ENCODE measurements around the gene ISG15.

DNA sequence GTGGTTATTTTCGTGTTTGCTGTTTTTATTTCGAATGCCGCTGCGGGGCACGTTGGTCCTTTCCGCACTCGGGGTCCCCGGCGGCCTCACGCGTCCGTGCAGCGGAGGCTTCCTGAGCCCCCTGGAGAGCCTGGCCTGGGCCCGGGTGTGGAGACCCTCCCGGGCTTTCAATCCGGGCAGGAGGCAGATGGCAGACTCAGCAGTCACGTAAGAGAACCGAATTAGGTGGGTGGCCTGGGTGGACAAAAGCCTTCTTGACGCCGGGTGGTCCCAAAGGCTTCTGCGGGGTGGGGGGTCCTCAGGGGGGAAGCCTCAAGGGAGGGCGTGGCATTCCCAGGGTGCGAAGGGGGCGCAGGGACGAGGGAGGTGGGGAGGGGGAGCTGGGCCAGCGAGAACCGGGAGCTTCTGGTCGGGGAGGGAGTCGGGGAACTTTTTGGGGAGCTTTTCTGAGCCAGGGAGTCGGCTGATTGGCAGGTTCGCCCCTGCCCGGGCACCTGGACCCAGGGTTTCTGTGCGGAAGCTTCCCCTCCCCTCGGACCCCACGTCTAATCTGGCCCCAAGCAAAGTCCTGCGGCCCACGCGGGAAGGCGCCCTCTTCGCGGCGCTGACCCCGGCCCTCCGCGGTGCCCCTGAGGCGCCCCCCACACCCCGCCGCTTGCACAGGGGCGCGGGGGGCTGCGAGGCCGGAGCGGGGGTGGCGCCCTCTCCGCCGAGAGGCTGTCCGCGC lies 12.1 kb upstream of the ISG15 start:
- TF ChIP-seq, protein P1, sequence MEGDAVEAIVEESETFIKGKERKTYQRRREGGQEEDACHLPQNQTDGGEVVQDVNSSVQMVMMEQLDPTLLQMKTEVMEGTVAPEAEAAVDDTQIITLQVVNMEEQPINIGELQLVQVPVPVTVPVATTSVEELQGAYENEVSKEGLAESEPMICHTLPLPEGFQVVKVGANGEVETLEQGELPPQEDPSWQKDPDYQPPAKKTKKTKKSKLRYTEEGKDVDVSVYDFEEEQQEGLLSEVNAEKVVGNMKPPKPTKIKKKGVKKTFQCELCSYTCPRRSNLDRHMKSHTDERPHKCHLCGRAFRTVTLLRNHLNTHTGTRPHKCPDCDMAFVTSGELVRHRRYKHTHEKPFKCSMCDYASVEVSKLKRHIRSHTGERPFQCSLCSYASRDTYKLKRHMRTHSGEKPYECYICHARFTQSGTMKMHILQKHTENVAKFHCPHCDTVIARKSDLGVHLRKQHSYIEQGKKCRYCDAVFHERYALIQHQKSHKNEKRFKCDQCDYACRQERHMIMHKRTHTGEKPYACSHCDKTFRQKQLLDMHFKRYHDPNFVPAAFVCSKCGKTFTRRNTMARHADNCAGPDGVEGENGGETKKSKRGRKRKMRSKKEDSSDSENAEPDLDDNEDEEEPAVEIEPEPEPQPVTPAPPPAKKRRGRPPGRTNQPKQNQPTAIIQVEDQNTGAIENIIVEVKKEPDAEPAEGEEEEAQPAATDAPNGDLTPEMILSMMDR (IDR thresholded peaks at IDR 0.05; ENCODE audit: low read length): no peak
- TF ChIP-seq EZH2 (IDR thresholded peaks at IDR 0.05; ENCODE audit: borderline replicate concordance, low read length): no peak
